SK-N-SH treated with all-trans-retinoic acid at 6 μM for 48 hours (cell line): ENCODE measurements around the gene TNFRSF1A.

Experiments
- ESRRG ChIP-seq: fragments of 250-450 bp; sonication (Bioruptor Pico); IDR thresholded peaks from 2 replicates; pipeline ENCODE4 v1.6.1; 2021; ENCODE audit warnings: mild to moderate bottlenecking
- GLIS3 ChIP-seq: fragments of 250-450 bp; sonication (Bioruptor Pico); IDR thresholded peaks from 2 replicates; pipeline ENCODE4 v1.5.0; 2020; ENCODE audit warnings: mild to moderate bottlenecking, moderate library complexity
- PATZ1 ChIP-seq: fragments of 250-450 bp; sonication (Bioruptor Pico); IDR thresholded peaks from 2 replicates; pipeline ENCODE4 v1.8.0; 2020; ENCODE audit warnings: mild to moderate bottlenecking, moderate library complexity, borderline replicate concordance
- SNAI2 ChIP-seq: fragments of 250-450 bp; sonication (Bioruptor Pico); IDR thresholded peaks from 2 replicates; pipeline ENCODE4 v1.5.0; 2020; ENCODE audit warnings: mild to moderate bottlenecking, moderate library complexity
- TSHZ2 ChIP-seq: fragments of 250-450 bp; sonication (Bioruptor Pico); IDR thresholded peaks from 2 replicates; pipeline ENCODE4 v1.5.0; 2020; ENCODE audit warnings: mild to moderate bottlenecking, moderate library complexity
- ZNF565 ChIP-seq: fragments of 450-650 bp; formaldehyde crosslinking; conservative IDR thresholded peaks from 2 replicates; pipeline ENCODE4 v1.5.0; 2020; ENCODE audit warnings: low read depth, mild to moderate bottlenecking, moderate library complexity
- TF ChIP-seq, protein P1 (sequence below): fragments of 250-450 bp; sonication (Bioruptor Pico); IDR thresholded peaks from 2 replicates; pipeline ENCODE4 v1.5.1; 2021; ENCODE audit warnings: mild to moderate bottlenecking, moderate library complexity

DNA sequence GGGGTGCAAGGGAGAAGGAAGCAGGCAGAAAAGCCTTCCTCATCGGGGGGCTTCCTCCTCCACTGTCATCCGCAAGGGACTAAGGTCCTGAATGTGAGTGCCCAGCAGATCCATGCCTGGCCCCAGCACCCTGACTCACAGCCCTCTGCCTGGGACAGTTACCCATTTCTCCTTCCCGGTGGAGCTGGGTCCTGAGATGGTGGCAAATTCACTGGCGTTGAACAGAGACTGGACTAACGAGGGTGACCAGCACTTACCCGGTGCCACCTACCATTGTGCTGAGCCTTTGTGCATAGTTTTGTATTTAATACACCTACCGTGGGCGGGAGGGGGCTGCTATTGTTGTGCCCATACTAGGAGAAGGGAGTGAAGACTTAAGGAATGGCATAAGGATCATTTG is 62.2 kb downstream of the TNFRSF1A start:
- TF ChIP-seq TSHZ2 (CRISPR knock-in tag) (no peak), SNAI2 (CRISPR knock-in tag) (no peak), PATZ1 (CRISPR knock-in tag) (no peak), GLIS3 (CRISPR knock-in tag) (no peak), ESRRG (CRISPR knock-in tag) (no peak), ZNF565 (CRISPR knock-in tag) (no peak)
- TF ChIP-seq, protein P1, sequence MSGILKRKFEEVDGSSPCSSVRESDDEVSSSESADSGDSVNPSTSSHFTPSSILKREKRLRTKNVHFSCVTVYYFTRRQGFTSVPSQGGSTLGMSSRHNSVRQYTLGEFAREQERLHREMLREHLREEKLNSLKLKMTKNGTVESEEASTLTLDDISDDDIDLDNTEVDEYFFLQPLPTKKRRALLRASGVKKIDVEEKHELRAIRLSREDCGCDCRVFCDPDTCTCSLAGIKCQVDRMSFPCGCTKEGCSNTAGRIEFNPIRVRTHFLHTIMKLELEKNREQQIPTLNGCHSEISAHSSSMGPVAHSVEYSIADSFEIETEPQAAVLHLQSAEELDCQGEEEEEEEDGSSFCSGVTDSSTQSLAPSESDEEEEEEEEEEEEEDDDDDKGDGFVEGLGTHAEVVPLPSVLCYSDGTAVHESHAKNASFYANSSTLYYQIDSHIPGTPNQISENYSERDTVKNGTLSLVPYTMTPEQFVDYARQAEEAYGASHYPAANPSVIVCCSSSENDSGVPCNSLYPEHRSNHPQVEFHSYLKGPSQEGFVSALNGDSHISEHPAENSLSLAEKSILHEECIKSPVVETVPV (CRISPR knock-in tag): no peak
